ENCODE measurements around the gene PPM1A.

PPM1A gene

GRCh38 chr14:60253649-60254048 lies 4.6 kb downstream of the PPM1A start:
- Histone ChIP-seq H3K4me3 (no peak overlapping the region), H3K27ac (no peak overlapping the region)

GRCh38 chr14:60254176-60254575 lies 5.2 kb downstream of the PPM1A start:
- Histone ChIP-seq H3K4me3 (no peak overlapping the region), H3K27ac (no peak overlapping the region)

- Histone ChIP-seq H3K4me3 (no peak overlapping the region), H3K27ac (no peak overlapping the region)
These were observed 8.8 kb downstream of the PPM1A start for GRCh38 chr14:60257865-60258264.

GRCh38 chr14:60265163-60265562 lies 16.1 kb downstream of the PPM1A start:
- Histone ChIP-seq H3K4me3 (no peak overlapping the region), H3K27ac (no peak overlapping the region)

GRCh38 chr14:60266021-60266937 lies 17.3 kb downstream of the PPM1A start:
- H3K27ac ChIP-seq = no peak overlapping the region
- no peak overlapping the region for H3K4me3 ChIP-seq

GRCh38 chr14:60272177-60272576 lies 23.2 kb downstream of the PPM1A start:
- Histone ChIP-seq H3K4me3 (no peak overlapping the region), H3K27ac (no peak overlapping the region)

GRCh38 chr14:60273956-60274355 lies 24.9 kb downstream of the PPM1A start:
- H3K4me3 ChIP-seq = no peak overlapping the region
- no peak overlapping the region for H3K27ac ChIP-seq

- H3K4me3 ChIP-seq = no peak overlapping the region
- H3K27ac ChIP-seq = no peak overlapping the region
These were observed 25.4 kb downstream of the PPM1A start for GRCh38 chr14:60274448-60274847.

GRCh38 chr14:60275932-60276331 lies 26.9 kb downstream of the PPM1A start:
- no peak overlapping the region for H3K27ac ChIP-seq
- H3K4me3 ChIP-seq = no peak overlapping the region

- Histone ChIP-seq H3K27ac (no peak overlapping the region), H3K4me3 (no peak overlapping the region)
These were observed 27.3 kb downstream of the PPM1A start for GRCh38 chr14:60276347-60276746.

GRCh38 chr14:60277605-60278190 lies 28.7 kb downstream of the PPM1A start:
- Histone ChIP-seq H3K27ac (no peak overlapping the region), H3K4me3 (no peak overlapping the region)

GRCh38 chr14:60278350-60278749 lies 29.3 kb downstream of the PPM1A start:
- H3K4me3 ChIP-seq = no peak overlapping the region
- no peak overlapping the region for H3K27ac ChIP-seq

- no peak overlapping the region for H3K27ac ChIP-seq
- H3K4me3 ChIP-seq = no peak overlapping the region
These were observed 38.4 kb downstream of the PPM1A start for GRCh38 chr14:60287452-60287851.

GRCh38 chr14:60288279-60288678 lies 39.3 kb downstream of the PPM1A start:
- Histone ChIP-seq H3K27ac (no peak overlapping the region), H3K4me3 (no peak overlapping the region)

- no peak overlapping the region for H3K27ac ChIP-seq
These were observed 45.5 kb downstream of the PPM1A start for GRCh38 chr14:60294411-60295069.

GRCh38 chr14:60300019-60300418 lies 51.0 kb downstream of the PPM1A start:
- Histone ChIP-seq H3K27ac (no peak overlapping the region), H3K4me3 (no peak overlapping the region)

More at GRCh38 chr14:60294411-60295069, 45.5 kb downstream of the PPM1A start:
- H3K4me3 ChIP-seq = no peak overlapping the region

GRCh38 chr14:60301685-60302084 lies 52.7 kb downstream of the PPM1A start:
- Histone ChIP-seq H3K4me3 (no peak overlapping the region), H3K27ac (no peak overlapping the region)

GRCh38 chr14:60302663-60303062 lies 53.6 kb downstream of the PPM1A start:
- H3K4me3 ChIP-seq = no peak overlapping the region
- no peak overlapping the region for H3K27ac ChIP-seq

GRCh38 chr14:60303745-60304144 lies 54.7 kb downstream of the PPM1A start:
- H3K27ac ChIP-seq = no peak overlapping the region

GRCh38 chr14:60304509-60304908 lies 55.5 kb downstream of the PPM1A start:
- no peak overlapping the region for H3K4me3 ChIP-seq
- H3K27ac ChIP-seq = no peak overlapping the region

More at GRCh38 chr14:60303745-60304144, 54.7 kb downstream of the PPM1A start:
- no peak overlapping the region for H3K4me3 ChIP-seq
